ENCODE results near the gene ACADSB. TPM values are rescaled to one million over a fixed set of nuclear protein-coding genes. Genes with fewer than 3 reads are reported as not detected.

The ACADSB gene
- total RNA-seq, 1 experiment from 2014 or later = 14.5 TPM

DNA sequence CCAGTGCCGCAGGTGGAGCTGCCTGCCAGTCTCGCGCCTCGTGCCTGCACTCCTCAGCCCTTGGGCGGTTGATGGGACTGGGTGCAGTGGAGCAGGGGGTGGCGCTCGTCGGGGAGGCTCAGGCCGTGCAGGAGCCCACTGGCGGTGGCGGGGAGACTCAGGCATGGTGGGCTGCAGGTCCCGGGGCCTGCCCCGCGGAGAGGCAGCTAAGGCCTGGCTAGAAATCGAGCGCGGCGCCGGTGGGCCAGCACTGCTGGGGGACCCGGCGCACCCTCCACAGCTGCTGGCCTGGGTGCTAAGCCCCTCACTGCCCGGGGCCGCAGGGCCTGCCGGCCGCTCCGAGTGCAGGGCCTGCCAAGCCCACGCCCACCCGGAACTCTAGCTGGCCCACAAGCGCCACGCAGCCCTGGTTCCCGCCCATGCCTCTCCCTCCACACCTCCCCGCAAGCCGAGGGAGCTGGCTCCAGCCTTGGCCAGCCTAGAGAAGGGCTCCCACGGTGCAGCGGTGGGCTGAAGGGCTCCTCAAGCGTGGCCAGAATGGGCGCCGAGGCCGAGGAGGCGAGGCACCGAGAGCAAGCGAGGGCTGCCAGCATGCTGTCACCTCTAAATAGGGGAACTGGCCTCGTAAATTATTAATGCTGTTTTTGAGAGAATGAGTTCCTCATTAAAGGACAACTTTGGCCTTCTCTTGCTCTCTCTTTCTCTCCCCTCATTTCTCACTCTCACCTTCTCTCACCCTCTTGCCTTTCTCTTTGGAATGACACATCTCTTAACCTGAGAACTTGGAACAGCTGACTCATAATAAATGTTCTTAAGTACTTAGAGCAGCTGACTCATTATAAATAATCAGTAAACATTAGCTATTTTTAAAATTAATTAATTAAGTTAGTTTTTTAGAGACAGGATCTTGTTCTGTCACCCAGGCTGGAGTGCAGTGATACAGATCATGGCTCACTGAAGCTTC, 4.9 kb downstream of the ACADSB start:
- POLR2A ChIA-PET = no interaction called here
- Mint-ChIP-seq H3K27me3 (ENCODE audit: low read depth) (peaks cover 64% of the 10 kb centered on the region), H3K27ac (no peak overlapping the region), H3K4me1 (peaks cover 52% of the 10 kb centered on the region), H3K4me3 (no peak overlapping the region), H3K36me3 (peaks cover 28% of the 10 kb centered on the region), H3K9me3 (peaks cover 17% of the 10 kb centered on the region)
- DNase-seq (ENCODE audit: low spot score) = no peak
- CTCF ChIA-PET = interaction anchor here (0.6 to 1.2 kb wide), 3 partner anchors 8 to 35 kb away, joined by 3 to 4 read pairs (median 3); partner anchors contain the start of gene PSTK
- TF ChIP-seq FOXK1 (CRISPR knock-in tag; IDR thresholded peaks at IDR 0.05) (no peak), CBFB (CRISPR knock-in tag; IDR thresholded peaks at IDR 0.05; ENCODE audit: low read depth) (no peak), ETV6 (CRISPR knock-in tag; IDR thresholded peaks at IDR 0.05) (no peak), NFATC4 (CRISPR knock-in tag; IDR thresholded peaks at IDR 0.05) (no peak), NR2C2 (CRISPR knock-in tag; IDR thresholded peaks at IDR 0.05) (no peak), TEAD4 (CRISPR knock-in tag; IDR thresholded peaks at IDR 0.05) (no peak), GTF2I (CRISPR knock-in tag; conservative IDR thresholded peaks at IDR 0.05) (no peak), SP1 (CRISPR knock-in tag; conservative IDR thresholded peaks at IDR 0.05) (no peak), OVOL2 (CRISPR knock-in tag; IDR thresholded peaks at IDR 0.05; ENCODE audit: borderline replicate concordance) (no peak), ATF1 (CRISPR knock-in tag; IDR thresholded peaks at IDR 0.05) (no peak), ESRRA (CRISPR knock-in tag; IDR thresholded peaks at IDR 0.05; ENCODE audit: borderline replicate concordance) (no peak), JUN (CRISPR knock-in tag; IDR thresholded peaks at IDR 0.05) (no peak), ZNF263 (CRISPR knock-in tag; IDR thresholded peaks at IDR 0.05; ENCODE audit: low read depth) (no peak)
- TF ChIP-seq, protein P1, sequence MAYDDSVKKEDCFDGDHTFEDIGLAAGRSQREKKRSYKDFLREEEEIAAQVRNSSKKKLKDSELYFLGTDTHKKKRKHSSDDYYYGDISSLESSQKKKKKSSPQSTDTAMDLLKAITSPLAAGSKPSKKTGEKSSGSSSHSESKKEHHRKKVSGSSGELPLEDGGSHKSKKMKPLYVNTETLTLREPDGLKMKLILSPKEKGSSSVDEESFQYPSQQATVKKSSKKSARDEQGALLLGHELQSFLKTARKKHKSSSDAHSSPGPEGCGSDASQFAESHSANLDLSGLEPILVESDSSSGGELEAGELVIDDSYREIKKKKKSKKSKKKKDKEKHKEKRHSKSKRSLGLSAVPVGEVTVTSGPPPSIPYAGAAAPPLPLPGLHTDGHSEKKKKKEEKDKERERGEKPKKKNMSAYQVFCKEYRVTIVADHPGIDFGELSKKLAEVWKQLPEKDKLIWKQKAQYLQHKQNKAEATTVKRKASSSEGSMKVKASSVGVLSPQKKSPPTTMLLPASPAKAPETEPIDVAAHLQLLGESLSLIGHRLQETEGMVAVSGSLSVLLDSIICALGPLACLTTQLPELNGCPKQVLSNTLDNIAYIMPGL (CRISPR knock-in tag; IDR thresholded peaks at IDR 0.05) = no peak
- TF ChIP-seq, protein P2, sequence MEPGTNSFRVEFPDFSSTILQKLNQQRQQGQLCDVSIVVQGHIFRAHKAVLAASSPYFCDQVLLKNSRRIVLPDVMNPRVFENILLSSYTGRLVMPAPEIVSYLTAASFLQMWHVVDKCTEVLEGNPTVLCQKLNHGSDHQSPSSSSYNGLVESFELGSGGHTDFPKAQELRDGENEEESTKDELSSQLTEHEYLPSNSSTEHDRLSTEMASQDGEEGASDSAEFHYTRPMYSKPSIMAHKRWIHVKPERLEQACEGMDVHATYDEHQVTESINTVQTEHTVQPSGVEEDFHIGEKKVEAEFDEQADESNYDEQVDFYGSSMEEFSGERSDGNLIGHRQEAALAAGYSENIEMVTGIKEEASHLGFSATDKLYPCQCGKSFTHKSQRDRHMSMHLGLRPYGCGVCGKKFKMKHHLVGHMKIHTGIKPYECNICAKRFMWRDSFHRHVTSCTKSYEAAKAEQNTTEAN (CRISPR knock-in tag; IDR thresholded peaks at IDR 0.05) = no peak
- TF ChIP-seq, protein P3, sequence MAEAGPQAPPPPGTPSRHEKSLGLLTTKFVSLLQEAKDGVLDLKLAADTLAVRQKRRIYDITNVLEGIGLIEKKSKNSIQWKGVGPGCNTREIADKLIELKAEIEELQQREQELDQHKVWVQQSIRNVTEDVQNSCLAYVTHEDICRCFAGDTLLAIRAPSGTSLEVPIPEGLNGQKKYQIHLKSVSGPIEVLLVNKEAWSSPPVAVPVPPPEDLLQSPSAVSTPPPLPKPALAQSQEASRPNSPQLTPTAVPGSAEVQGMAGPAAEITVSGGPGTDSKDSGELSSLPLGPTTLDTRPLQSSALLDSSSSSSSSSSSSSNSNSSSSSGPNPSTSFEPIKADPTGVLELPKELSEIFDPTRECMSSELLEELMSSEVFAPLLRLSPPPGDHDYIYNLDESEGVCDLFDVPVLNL (CRISPR knock-in tag; IDR thresholded peaks at IDR 0.05; ENCODE audit: borderline replicate concordance, low read depth) = no peak
- TF ChIP-seq, protein P4, sequence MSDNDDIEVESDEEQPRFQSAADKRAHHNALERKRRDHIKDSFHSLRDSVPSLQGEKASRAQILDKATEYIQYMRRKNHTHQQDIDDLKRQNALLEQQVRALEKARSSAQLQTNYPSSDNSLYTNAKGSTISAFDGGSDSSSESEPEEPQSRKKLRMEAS (CRISPR knock-in tag; IDR thresholded peaks at IDR 0.05) = no peak
- TF ChIP-seq, protein P5, sequence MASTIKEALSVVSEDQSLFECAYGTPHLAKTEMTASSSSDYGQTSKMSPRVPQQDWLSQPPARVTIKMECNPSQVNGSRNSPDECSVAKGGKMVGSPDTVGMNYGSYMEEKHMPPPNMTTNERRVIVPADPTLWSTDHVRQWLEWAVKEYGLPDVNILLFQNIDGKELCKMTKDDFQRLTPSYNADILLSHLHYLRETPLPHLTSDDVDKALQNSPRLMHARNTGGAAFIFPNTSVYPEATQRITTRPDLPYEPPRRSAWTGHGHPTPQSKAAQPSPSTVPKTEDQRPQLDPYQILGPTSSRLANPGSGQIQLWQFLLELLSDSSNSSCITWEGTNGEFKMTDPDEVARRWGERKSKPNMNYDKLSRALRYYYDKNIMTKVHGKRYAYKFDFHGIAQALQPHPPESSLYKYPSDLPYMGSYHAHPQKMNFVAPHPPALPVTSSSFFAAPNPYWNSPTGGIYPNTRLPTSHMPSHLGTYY (CRISPR knock-in tag; IDR thresholded peaks at IDR 0.05) = no peak
- no peak for ATAC-seq

DNA sequence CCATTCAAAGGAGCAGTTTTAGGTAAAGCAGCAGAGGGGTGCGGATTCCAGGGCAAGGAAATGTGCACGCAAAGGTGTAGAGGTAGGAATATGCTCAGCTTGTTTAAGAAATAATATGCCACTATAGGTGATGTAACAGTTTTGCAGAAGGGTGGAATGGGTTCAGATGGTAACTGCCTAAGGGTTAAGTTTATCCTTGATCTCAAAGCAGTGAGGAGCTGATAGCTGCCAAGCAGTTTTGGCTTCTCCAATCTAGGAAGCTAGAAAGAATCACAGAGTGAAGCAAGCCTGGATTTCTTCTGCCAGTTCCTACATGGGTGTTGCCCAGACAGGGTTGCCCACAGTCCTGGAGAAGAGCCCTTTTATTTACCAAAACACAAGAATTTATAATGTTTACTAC, 6.0 kb downstream of the ACADSB start:
- Mint-ChIP-seq H3K27me3 (ENCODE audit: low read depth) (peaks cover 67% of the 10 kb centered on the region), H3K4me1 (peaks cover 58% of the 10 kb centered on the region), H3K4me3 (no peak overlapping the region), H3K27ac (no peak overlapping the region), H3K36me3 (peaks cover 28% of the 10 kb centered on the region), H3K9me3 (peaks cover 17% of the 10 kb centered on the region)
- ATAC-seq (no peak), DNase-seq (ENCODE audit: low spot score) (no peak)
- CTCF ChIA-PET = no interaction called here
- POLR2A ChIA-PET = no interaction called here
- TF ChIP-seq, protein P6, sequence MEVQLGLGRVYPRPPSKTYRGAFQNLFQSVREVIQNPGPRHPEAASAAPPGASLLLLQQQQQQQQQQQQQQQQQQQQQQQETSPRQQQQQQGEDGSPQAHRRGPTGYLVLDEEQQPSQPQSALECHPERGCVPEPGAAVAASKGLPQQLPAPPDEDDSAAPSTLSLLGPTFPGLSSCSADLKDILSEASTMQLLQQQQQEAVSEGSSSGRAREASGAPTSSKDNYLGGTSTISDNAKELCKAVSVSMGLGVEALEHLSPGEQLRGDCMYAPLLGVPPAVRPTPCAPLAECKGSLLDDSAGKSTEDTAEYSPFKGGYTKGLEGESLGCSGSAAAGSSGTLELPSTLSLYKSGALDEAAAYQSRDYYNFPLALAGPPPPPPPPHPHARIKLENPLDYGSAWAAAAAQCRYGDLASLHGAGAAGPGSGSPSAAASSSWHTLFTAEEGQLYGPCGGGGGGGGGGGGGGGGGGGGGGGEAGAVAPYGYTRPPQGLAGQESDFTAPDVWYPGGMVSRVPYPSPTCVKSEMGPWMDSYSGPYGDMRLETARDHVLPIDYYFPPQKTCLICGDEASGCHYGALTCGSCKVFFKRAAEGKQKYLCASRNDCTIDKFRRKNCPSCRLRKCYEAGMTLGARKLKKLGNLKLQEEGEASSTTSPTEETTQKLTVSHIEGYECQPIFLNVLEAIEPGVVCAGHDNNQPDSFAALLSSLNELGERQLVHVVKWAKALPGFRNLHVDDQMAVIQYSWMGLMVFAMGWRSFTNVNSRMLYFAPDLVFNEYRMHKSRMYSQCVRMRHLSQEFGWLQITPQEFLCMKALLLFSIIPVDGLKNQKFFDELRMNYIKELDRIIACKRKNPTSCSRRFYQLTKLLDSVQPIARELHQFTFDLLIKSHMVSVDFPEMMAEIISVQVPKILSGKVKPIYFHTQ (CRISPR knock-in tag; IDR thresholded peaks at IDR 0.05) = no peak
- TF ChIP-seq, protein P7, sequence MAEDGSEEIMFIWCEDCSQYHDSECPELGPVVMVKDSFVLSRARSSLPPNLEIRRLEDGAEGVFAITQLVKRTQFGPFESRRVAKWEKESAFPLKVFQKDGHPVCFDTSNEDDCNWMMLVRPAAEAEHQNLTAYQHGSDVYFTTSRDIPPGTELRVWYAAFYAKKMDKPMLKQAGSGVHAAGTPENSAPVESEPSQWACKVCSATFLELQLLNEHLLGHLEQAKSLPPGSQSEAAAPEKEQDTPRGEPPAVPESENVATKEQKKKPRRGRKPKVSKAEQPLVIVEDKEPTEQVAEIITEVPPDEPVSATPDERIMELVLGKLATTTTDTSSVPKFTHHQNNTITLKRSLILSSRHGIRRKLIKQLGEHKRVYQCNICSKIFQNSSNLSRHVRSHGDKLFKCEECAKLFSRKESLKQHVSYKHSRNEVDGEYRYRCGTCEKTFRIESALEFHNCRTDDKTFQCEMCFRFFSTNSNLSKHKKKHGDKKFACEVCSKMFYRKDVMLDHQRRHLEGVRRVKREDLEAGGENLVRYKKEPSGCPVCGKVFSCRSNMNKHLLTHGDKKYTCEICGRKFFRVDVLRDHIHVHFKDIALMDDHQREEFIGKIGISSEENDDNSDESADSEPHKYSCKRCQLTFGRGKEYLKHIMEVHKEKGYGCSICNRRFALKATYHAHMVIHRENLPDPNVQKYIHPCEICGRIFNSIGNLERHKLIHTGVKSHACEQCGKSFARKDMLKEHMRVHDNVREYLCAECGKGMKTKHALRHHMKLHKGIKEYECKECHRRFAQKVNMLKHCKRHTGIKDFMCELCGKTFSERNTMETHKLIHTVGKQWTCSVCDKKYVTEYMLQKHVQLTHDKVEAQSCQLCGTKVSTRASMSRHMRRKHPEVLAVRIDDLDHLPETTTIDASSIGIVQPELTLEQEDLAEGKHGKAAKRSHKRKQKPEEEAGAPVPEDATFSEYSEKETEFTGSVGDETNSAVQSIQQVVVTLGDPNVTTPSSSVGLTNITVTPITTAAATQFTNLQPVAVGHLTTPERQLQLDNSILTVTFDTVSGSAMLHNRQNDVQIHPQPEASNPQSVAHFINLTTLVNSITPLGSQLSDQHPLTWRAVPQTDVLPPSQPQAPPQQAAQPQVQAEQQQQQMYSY (CRISPR knock-in tag; IDR thresholded peaks at IDR 0.05) = no peak
- TF ChIP-seq, protein P8, sequence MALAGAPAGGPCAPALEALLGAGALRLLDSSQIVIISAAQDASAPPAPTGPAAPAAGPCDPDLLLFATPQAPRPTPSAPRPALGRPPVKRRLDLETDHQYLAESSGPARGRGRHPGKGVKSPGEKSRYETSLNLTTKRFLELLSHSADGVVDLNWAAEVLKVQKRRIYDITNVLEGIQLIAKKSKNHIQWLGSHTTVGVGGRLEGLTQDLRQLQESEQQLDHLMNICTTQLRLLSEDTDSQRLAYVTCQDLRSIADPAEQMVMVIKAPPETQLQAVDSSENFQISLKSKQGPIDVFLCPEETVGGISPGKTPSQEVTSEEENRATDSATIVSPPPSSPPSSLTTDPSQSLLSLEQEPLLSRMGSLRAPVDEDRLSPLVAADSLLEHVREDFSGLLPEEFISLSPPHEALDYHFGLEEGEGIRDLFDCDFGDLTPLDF (CRISPR knock-in tag; IDR thresholded peaks at IDR 0.05) = no peak
